Non-pigmented ciliary epithelial cell (primary cell): ENCODE data around the gene U2AF2.

Source experiments
- DNase-seq: peaks from one replicate; pipeline ENCODE4 v3.0.0-alpha.2; 2010; ENCODE audit warnings: low read depth

Gene U2AF2

GRCh38 chr19:55621673-55622231, 33.1 kb upstream of the U2AF2 start:
- no peak for DNase-seq

- no peak for DNase-seq
Measured at GRCh38 chr19:55622242-55622969, 32.4 kb upstream of the U2AF2 start.

- no peak for DNase-seq
Measured at GRCh38 chr19:55623130-55623529, 31.7 kb upstream of the U2AF2 start.

- no peak for DNase-seq
Measured at GRCh38 chr19:55623561-55623960, 31.3 kb upstream of the U2AF2 start.

- no peak for DNase-seq
Measured at GRCh38 chr19:55624109-55625003, 30.5 kb upstream of the U2AF2 start, which contains the start of gene ZNF784. TSS of gene ZNF784 (minus strand) at chr19:55624566. CDS start at chr19:55624561, 5 bp downstream.

GRCh38 chr19:55625004-55625326, 29.9 kb upstream of the U2AF2 start:
- no peak for DNase-seq

GRCh38 chr19:55626350-55626749, 28.5 kb upstream of the U2AF2 start:
- no peak for DNase-seq

- peak; percentile 91 for DNase-seq
Measured at GRCh38 chr19:55632463-55632834, 22.4 kb upstream of the U2AF2 start.

- DNase-seq = no peak
Measured at GRCh38 chr19:55633861-55634260, 21.0 kb upstream of the U2AF2 start.

GRCh38 chr19:55635334-55635717, 19.5 kb upstream of the U2AF2 start:
- DNase-seq = no peak

GRCh38 chr19:55635856-55636440, 18.9 kb upstream of the U2AF2 start:
- no peak for DNase-seq

GRCh38 chr19:55636723-55637122, 18.1 kb upstream of the U2AF2 start:
- DNase-seq = no peak

- DNase-seq = no peak
Measured at GRCh38 chr19:55637534-55637933, 17.3 kb upstream of the U2AF2 start.

GRCh38 chr19:55638864-55639359, 15.9 kb upstream of the U2AF2 start:
- DNase-seq = no peak

- DNase-seq = no peak
Measured at GRCh38 chr19:55640043-55640576, 14.7 kb upstream of the U2AF2 start.

- peak; percentile 55 for DNase-seq
Measured at GRCh38 chr19:55640577-55641425, 14.0 kb upstream of the U2AF2 start, which contains the start of gene ZNF580. TSS of gene ZNF580 (plus strand) at chr19:55641002. CDS start at chr19:55642509, 1,507 bp downstream.

- no peak for DNase-seq
Measured at GRCh38 chr19:55641426-55642152, 13.2 kb upstream of the U2AF2 start.

GRCh38 chr19:55642153-55643002, 12.5 kb upstream of the U2AF2 start:
- DNase-seq = no peak
